RCC 7860 (cell line): ENCODE measurements around the gene LSS.
"Not testable (repeated sequence)": the region's sequence is repeated elsewhere in the genome, so short reads cannot be mapped to it uniquely, and the experiment has no call there.

Experiments
- DNase-seq: peaks from one replicate; pipeline ENCODE4 v3.0.0-alpha.2; 2015; ENCODE audit warnings: low spot score
- FAIRE-seq: peaks from 2 replicates; lab custom pipeline; 2012; peaks lifted over from hg19 to GRCh38; lab: Jason Lieb, UNC

LSS gene

DNA sequence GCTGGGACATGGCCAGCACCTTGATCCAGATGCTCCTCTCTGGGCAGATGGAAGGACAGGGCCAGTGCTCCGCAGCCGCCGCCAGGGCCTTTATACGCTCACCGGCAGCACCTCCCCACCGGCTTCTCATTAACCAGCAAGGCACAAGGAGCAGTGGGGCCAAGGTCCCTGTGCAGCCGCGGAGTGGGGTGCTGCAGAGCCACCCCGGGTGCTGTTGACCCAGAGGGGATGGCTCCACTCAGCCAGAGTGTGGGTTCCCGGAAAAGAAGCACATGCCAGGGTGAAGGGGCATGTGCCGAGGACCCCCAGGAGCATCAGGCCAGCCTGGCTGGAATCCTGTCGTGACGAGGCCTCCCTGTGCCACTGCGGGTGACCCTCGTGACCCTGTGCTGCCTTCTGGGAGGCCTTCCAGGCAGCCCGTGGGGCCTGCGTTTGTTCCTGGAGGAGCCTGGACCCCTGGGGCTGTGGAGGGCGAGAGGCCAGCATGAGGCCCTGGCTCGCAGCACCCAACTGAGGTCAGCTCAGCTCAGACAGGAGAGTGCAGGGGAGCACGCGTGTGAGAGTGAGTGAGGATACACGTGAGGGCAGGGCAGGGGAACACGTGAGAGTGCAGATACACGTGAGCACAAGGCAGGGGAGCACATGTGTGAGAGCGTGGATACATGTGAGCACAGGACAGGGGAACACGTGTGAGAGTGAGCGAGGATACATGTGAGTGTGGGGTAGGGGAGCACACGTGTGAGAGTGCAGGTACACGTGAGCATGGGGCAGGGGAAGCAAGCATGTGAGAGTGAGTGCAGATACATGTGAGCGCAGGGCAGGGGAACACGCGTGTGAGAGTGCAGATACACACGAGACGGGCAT lies 72.8 kb downstream of the LSS start, which contains the start of gene FTCD:
Gene FTCD, minus strand, starts transcription at position 66 of the 864 bp plus-strand sequence. Its CDS starts 56 bp downstream, at position 10.
- no peak for DNase-seq
- no peak for FAIRE-seq

DNA sequence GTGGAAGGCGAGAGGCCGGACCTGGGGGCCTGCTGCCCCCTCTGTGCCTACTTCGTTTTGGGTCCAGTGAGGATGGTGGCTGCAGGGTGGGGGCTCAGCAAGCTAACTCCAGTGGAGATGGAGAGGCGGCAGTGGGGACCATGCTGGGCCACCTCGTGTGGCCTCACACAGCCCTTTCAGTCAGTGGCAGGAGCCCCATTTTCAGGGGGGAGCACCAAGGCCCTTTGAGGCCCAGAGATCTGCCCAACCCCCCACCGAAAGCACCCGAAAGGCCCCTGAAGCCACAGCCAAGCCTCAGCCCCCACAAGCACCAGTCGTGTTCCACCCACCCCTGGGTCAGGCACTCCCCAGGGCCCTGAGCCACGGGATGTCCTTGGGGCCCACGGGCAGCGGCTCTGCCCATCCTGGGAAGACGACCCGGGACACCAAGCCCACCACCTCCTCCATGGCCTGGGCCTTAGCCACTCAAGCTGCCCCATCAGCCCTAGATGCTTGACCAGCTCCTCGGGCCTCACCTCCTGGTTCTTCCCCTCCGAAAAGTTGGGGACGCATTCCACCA lies 73.5 kb downstream of the LSS start:
- FAIRE-seq (no peak), DNase-seq (no peak)

DNA sequence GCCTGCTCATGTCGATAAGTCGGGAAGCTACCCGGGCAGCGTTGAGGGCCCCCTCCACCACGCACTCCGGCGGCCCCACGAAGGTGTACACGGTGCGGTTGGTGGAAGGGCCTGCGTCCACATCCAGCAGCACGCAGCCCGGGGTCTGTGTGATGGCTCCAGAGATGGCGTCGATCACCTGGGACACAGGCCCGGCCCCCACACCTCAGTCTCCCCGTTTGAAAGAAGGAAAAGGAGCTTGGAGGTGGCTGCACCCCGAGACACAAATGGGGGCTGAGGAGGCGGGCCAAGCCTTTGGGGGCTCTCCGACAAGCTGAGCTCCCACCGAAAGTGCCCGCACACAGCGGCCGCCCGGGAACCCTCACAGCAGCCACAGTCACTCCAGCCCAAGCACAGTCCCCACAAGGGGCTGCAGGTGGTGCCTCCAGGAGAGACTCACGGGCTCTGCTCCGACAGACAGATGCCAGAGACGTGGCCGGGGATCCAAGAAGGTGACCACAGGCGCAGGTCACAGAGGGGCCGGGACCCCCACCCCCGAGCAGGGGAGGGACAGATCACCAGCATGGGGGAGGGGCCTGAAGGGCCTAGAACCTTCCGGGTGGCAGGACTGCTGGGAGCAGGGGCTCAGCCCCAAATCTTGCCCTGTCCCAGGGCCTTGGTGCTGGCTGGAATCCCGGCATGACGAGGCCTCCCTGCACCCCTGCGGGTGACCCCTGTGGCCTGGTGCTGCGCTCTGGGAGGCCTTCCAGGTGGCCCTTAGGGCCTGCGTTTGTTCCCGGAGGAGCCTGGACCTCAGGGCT lies 74.2 kb downstream of the LSS start:
- FAIRE-seq (no peak), DNase-seq (no peak)

DNA sequence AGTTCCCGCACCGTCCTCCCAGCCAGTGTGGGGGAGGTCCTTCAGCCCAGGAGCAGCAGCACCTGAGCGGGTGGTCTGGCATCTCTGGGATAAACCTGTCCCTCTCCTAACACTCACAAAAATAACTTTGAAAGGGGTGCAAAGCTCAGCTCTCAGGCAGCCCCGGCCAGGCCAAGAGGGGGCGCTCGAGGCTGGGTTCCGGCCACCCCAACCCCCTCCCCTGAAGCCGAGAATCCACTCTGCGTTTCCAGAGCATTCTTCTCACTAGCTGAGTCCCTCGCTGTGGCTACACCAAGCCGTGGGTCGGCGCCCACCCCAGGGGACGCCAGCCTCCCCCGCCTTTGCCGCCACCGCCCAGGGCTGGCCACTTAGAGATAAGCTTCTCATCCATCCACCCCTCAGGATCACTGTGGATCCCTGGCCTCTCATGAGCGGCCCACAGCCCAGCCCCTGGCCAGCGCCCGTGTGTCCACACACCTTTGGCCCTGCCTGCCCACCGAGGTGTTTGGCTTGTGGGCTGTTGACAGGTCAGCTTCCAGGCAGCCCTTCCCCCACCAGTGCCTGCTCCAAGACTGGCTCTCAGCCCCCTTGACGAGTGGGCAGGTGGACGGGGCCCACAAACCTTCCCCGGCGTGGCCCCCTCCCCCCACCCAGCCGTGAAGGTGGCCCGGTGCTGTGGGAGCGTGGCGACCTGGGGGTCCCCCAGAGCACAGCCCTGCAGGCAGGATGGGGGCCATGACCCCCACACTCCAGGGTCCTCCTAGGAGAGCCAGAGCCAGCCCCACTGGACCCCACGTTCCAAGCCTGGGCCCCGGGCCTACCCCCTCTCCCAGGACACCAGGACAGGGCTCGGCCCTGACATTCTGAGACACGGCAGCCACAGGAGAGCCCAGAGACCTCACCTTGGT lies 75.1 kb downstream of the LSS start:
- FAIRE-seq = no peak

DNA sequence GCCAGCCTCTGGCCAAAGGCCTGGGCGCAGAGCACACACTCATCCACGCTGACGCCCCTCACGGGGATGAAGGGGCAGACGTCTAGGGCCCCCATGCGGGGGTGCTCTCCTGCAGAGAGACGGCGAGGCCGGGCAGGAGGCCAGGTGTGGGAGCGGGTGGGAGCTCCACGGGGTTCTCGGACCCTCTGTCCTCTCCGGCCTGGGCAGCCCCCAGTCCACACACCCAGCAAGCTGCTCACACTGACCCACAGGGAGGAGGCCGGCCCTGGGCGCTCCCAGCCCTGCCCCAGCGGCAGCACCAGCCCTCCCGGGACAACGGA lies 75.7 kb downstream of the LSS start:
- FAIRE-seq = no peak

More for the DNA sequence above, 75.1 kb downstream of the LSS start:
- DNase-seq = no peak

DNA sequence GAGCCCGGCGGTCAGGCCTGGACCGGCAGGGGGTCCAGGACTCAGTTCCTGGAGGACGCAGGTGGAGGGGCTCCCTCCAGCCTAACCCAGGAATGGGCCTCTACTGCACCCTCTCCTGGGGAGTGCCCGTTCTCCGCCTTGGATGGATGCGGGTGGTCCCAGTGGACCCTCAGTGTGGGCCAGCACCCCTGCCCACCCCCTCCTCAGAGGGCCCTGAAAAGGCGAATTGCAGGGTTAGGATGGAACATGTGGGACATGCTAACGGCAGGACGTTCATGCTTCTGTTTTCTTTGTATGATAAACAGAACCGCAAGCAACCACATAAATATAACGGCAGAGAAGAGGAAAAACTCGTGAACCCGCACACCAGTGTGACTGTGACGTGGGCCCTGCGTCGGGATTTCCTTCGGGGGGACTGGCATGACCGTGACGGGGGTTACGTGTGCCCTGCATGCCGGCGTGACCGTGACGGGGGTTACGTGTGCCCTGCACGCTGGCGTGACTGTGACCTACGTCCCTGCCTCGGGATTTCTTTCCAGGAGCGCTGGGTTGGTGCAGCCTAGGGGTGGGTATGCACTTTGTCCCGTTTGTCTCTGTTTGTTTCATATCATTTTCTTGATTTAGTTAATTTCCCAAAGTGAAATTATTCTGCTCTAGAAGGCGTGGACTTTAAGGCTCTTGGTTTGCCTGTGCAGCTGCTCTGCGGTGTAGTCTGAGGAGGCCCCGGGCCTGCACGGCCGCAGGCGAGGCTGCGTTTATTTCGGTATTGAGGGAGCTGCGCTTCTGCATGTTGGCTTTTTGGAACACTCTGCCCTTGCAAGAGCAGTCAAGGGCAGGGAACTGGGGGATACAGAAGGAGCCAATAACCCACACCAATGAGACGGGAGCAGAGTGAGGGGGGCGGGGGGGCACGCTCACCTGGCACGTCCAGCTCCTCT lies 76.3 kb downstream of the LSS start:
- DNase-seq (no peak), FAIRE-seq (no peak)

More for the DNA sequence above, 75.7 kb downstream of the LSS start:
- no peak for DNase-seq

DNA sequence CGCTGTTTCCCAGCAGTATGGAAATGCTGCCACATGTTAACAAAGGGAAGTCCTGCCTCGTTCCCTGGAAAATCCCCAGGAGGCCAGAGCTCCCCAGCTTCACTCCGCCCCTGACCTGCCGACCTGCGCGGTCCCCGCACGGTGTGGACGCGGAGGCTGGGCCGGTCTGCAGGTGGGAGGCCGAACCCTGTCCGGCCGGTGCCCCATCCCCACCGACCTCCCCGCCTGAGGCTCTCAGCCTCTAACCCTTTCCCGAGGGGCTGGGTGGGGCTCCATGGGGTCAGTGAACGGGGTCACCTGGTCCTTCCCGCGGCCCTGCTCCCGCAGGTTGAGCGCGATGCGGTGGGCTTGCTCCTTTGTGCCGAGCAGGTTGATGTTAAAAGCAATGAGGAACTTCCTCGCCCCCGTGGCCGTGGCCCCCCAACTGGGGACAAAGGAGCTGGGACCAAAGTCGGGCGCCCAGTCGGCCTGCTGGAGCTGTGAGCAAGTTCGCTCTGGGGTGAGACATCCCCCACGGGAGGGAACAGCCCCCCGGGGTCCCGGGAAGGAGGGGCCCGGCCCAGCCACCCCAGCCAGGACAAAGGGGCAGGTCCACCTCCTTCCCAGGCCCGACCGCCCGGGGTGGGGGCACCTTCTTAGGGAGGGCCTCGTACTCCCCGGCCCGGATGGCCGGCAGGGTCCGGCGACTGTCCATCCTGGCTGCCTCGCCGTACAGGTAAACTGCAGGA lies 77.1 kb downstream of the LSS start:
- FAIRE-seq (no peak), DNase-seq (no peak)

DNA sequence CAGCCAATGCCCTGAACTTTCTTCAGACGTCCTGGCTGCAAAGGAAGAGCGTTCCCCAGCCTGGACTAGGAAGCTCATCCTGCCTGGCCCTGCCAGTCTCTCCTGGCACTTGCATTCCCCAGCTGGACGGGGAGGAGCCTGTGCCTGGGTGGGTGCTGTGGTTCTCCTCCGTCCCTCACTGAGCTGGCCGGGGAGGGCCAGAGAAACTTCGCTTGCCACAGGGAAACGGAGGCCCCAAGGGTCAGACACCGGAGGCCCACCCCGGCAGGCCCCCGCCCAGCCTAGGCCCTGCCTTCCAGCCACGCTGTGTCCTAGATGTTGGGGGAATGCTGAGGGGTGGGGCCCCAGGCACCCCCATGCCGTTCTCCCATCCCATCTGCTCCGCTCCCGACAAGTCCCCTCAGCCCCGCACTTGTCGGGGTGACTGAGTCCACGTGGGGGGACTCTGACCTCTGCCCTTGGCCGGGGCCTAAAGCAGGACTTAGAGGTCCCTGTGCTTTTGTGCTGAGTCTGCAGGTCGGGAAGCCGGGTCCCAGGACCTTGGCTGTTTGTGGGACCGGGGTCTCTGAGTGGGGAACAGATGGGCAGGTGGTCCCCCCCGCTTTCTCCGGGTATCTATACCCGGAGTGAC lies 78.0 kb downstream of the LSS start:
- no peak for DNase-seq
- FAIRE-seq = no peak

DNA sequence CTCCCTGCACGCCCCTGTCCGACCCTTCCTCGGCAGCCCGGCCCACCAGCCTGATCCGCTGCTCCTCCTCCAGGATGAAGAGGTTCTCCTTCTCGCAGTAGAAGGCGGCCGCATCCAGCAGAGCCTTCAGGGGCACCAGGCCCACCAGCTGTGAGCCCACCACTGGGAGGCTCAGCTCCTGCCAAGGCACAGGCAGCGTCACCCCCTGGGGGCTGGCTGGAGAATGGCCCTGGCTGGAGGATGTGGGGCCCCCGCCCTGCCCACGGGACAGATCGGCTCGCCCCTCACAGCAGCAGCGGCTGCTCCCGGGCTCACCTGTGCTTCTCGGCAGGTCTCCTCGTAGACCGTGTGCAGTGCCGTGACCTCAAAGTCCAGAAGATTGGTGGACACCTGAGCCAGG lies 78.5 kb downstream of the LSS start:
- no peak for DNase-seq

DNA sequence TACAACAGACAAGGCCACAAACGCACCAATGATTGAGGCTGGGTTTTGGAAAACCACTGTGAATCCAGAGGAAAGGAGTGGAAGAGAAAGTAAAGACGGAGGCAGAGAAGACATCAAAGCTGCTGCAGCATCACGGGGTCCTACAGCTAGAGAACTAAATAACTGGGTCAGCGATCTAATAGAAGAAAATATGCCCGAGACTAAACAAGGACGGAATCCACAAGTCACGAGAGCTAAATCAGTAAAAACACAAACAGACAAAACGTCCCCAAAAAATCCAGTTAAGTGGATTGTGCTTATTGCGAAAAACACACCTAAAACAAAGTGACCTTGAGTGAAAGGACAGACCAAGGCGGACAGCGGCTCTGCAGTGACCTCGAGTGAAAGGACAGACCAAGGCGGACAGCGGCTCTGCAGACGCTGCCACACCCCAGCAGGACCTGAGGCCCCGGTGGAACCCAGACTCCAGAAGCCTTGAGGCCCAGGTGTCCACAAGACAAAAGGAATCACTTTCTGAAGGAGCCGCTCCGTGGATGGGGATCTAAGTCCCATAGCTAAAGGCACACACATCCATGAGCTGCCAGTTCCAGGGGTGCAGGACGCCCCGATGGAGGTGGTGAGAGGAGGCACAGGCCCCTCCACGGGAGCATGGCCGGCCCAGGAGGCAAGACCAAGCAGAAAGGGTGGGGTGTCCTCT lies 79.2 kb downstream of the LSS start:
- no peak for FAIRE-seq
- DNase-seq = no peak

More for the DNA sequence above, 78.5 kb downstream of the LSS start:
- FAIRE-seq = no peak

DNA sequence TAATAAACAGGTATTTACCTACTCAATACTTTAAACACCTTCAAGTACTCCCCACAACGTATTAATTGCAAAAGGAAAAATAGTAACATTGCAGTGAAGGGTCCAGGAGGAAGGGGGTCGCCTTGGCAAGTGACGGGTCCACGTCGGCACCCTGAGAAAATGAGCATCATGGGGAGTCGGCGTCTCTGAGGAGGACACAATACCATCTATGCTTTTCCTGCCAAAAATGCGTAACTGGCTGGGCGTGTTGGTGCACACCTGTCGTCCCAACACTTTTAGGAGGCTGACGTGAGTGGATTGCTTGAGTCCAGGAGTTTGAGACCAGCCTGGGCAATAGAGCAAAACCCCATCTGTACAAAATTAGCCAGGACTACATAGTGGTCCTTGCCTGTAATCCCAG lies 80.5 kb downstream of the LSS start:
- no peak for DNase-seq
- FAIRE-seq = no peak

DNA sequence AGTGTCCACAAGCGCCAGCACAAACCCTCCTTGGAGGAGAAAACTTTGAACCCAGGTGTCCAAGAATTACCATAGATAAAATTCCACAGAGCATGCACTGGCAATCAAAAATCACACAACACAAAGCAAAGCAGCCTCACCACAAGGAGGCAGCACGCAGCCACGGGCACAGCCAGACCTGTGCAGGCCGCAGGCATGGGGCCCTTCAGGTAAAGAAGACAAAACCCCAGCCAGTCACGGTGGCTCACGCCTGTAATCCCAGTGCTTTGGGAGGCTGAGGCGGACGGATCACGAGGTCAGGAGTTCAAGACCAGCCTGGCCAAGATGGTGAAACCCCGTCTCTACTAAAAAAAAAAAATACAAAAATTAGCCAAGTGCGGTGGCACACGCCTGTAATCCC lies 81.1 kb downstream of the LSS start:
- FAIRE-seq = not testable (repeated sequence)
- DNase-seq = peak; percentile 34

DNA sequence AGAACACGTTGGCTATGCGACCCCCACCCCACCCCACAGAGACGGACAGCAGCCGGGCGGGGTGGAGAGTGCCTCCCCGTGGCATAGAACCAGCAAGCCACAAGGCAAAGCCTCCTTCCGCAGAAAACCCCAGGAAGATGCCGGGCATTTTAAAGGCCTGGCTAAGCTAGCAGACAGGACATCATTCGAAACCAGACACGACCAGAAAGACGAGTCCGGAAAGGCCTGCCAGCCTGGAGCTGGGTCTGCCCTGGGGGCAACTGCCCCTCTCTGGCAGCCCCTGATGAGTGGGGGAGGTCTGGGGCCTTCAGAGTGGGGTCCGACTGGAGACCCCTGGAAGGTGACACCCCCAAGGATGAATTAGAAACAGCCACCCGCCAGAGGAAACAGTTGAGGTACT lies 81.7 kb downstream of the LSS start:
- FAIRE-seq (no peak), DNase-seq (no peak)

DNA sequence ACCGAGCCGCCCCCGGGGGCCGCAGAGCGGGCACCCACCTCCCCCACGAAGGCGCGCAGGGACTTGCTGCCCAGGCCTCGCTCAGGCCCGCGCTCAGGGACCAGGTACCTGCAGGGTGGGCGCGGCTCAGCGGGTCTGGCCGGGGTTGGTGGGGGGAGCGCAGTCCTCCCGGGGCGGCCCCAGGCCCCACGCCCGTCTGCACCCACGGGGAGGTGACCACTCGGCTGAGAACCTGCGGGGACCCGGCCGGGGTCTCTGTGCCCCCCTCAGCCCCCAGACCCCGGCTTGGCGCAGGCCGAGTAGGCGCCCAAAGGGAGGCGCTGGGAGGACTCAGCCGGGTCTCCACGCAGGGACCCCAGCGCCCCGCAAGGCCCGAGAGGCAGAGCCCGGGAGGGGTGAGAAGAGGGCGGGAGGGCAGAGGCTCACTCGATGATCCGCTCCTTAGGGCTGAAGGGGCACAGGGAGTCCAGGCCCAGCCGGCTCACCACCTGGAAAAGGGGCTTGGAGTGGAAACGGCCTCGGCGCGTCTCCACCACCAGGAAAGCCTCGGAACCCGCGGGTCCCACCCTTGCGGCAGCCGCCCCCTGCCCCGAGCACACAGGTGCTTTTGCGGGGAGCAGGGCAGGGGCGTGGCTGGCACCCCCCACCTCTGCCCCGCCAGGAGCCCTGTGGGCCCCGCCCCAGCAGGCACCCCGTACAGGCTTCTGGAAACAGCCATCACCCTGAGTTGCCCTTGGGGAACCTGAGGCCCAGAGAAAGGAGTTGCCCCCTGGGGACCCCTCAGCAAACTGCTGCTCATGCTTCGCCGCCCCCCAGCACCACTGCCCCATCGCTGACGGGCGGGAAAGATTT lies 82.5 kb downstream of the LSS start:
- no peak for DNase-seq
- FAIRE-seq = no peak

DNA sequence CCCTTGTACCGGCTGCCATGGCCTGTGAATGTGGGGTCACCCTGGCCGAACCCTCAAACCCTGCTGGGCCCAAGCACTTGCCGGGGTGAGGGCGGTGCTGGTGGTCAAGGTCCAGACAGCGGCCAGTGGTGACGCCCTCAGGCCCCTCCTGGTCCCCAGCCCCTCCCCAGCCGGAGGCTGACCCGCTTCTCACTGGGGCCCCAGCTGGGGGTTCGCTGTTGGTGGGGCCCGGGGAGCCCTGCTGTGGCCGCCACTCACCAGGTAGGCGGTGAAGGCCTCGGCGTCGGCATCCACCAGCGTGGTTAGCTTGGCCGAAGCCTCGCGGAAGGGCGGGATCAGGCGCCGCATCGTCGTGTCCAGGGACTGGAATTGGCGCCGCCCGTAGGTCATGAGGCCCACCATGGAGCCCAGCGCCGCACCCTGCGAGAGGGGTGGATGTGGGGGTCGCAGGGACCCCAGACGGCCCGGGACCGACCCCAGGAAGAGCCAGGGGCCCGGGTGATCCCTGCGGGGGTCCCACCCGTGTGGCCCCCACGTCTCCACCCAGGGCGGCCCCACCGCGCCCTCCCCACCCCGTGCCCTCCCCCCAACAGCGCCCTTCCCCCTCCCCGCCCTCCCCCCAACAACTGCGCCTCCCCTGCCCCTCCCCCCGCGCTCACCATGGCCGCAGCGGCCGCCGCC lies 83.3 kb downstream of the LSS start:
- FAIRE-seq (no peak), DNase-seq (no peak)

DNA sequence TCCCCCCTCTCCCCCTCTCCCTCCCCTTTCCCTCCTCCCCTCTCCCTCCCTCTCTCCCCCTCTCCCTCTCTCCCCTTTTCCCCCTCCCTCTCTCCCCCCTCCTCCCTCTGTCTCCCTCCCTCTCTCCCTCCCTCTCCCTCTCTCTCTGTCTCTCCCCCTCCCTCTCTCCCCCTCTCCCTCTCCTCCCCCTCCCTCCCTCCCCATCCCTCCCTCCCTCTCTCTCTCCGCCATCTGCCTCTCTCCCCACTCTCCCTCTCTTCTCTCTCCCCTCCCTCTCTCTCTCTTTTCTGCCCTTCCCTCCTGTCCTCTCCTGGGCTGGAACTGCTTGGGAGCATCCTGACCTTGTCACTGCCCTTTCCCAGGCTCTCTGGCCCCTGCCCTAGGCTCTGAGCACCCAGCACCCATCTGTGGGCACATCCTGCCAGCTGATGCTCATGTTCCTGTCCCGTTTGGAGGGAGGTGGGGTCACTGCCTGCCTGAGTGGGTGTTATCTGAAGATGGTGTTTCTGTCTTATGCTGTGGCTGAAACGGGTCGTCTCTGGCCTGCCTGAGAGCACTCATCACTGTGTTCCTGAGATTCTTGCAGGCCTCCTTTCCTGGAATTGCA lies 84.0 kb downstream of the LSS start:
- FAIRE-seq = no peak
- no peak for DNase-seq
